Measurements from ENCODE around the gene RALGPS1. TPM values are rescaled to one million over a fixed set of nuclear protein-coding genes. Genes with fewer than 3 reads are reported as not detected.

Gene RALGPS1
- total and polyA plus RNA-seq, 2 of the 13 experiments (the other 11 are each of a cell fraction or from before 2014, with no cell fraction given) = 3.7 to 6.5 TPM

- H3K27me3 ChIP-seq (ENCODE audit: control insufficient read depth in 1 of 2, insufficient read depth in 2 of 2, low read length in 2 of 2) = no peaks in the 10 kb centered on the region
- H4K20me1 ChIP-seq (ENCODE audit: insufficient read depth, low read length) = no peaks in the 10 kb centered on the region
- TF ChIP-seq HCFC1 (IDR thresholded peaks at IDR 0.05; ENCODE audit: low read depth, low read length) (no peak), ZNF660 (CRISPR knock-in tag; IDR thresholded peaks at IDR 0.05; ENCODE audit: borderline replicate concordance, low read depth) (no peak), PRMT3 (CRISPR knock-in tag; IDR thresholded peaks at IDR 0.05; ENCODE audit: borderline replicate concordance, low read depth) (no peak), ZNF567 (CRISPR knock-in tag; IDR thresholded peaks at IDR 0.05; ENCODE audit: borderline replicate concordance) (no peak), SOX6 (IDR thresholded peaks at IDR 0.05) (no peak), SOX6 (CRISPR knock-in tag; IDR thresholded peaks at IDR 0.05) (no peak), NRL (CRISPR knock-in tag; IDR thresholded peaks at IDR 0.05; ENCODE audit: borderline replicate concordance) (no peak), SATB2 (CRISPR knock-in tag; IDR thresholded peaks at IDR 0.05) (no peak), ZNF766 (CRISPR knock-in tag; IDR thresholded peaks at IDR 0.05; ENCODE audit: borderline replicate concordance) (no peak), MIXL1 (CRISPR knock-in tag; IDR thresholded peaks at IDR 0.05) (no peak), ZNF362 (CRISPR knock-in tag; IDR thresholded peaks at IDR 0.05; ENCODE audit: borderline replicate concordance) (no peak), ELK4 (CRISPR knock-in tag; IDR thresholded peaks at IDR 0.05; ENCODE audit: borderline replicate concordance) (no peak), PAXIP1 (CRISPR knock-in tag; conservative IDR thresholded peaks at IDR 0.05) (no peak), ZNF570 (CRISPR knock-in tag; IDR thresholded peaks at IDR 0.05; ENCODE audit: borderline replicate concordance) (no peak)
- ChIA-PET CTCF (ENCODE audit: low intra/inter-chr PET ratio, low total read pairs) (interaction anchor here (1.1 to 1.5 kb wide), 2 partner anchors 236 to 261 kb away, joined by 3 read pairs; no protein-coding TSS in a partner anchor), POLR2A (no interaction called here)
- intact Hi-C loops (cut with micrococcal nuclease; ENCODE audit: unreplicated experiment) (loop anchor here (1.0 kb wide), 1 partner anchor 25 kb away; no protein-coding TSS in a partner anchor), in situ Hi-C loops (cut with HindIII; ENCODE audit: extremely low pct_ligation_motif_present, low pct_unique_long_range_greater_than_20kb) (no loop called here)
- no peak overlapping the region for H3K4me2 ChIP-seq (ENCODE audit: low read depth, low read length)
- BruUV-seq (replicated peaks) = no TSS peak
- ATAC-seq (no peak), FAIRE-seq (no peak), DNase-seq (ENCODE audit: low spot score) (no peak)
- no peak overlapping the region for H3K27ac ChIP-seq (ENCODE audit: extremely low read length, insufficient read depth, low read length)
- H3K9ac ChIP-seq (ENCODE audit: insufficient read depth, low read depth, low read length) = no peak overlapping the region
- H3K36me3 ChIP-seq (replicated peaks in 1 of 2; ENCODE audit: control insufficient read depth in 1 of 2, insufficient read depth in 2 of 2, low read length in 2 of 2) = no peaks in the 10 kb centered on the region
- no peak overlapping the region for H3K4me3 ChIP-seq (replicated peaks in 1 of 3; ENCODE audit: insufficient read depth in 1 of 3, low read depth in 2 of 3, low read length in 3 of 3)
- WGBS (ENCODE audit: low lambda C conversion rate) = 68% methylated on average over 10 of the region's 11 CpGs
- H3K79me2 ChIP-seq (ENCODE audit: insufficient read depth, low read length) = no peaks in the 10 kb centered on the region
- peaks cover 26% of the 10 kb centered on the region for H3K4me1 ChIP-seq (ENCODE audit: insufficient read depth, low read length)
- no peak overlapping the region for H2AFZ ChIP-seq (ENCODE audit: low read length)
- no peaks in the 10 kb centered on the region for H3K9me3 ChIP-seq (ENCODE audit: low read length)
Observed at GRCh38 chr9:127201731-127202130, 287.1 kb downstream of the RALGPS1 start.

Data from HepG2 (cell line).